Activated CD4-positive, alpha-beta memory T cell treated with anti-CD3 and anti-CD28 coated beads, Interleukin-2, amount 10 ng/mL, durations not matched to agents 7 days and 5 days (primary cell): ENCODE data around the gene PAK1. TPM values are rescaled to one million over a fixed set of nuclear protein-coding genes. Genes with fewer than 3 reads are reported as not detected.

Experiments used
- CTCF ChIA-PET: fragments of 350-600 bp; sonication (Branson Sonifier 250); formaldehyde crosslinking; loops from one replicate; lab custom pipeline; 2021; ENCODE audit warnings: antibody characterized with exemption, inconsistent platforms; lab: Charles Lee
- POLR2A ChIA-PET: fragments of 350-600 bp; sonication (Branson Sonifier 250); formaldehyde crosslinking; loops from one replicate; lab custom pipeline; 2021; ENCODE audit warnings: antibody characterized with exemption; lab: Charles Lee
- DNase-seq: peaks from one replicate; pipeline ENCODE4 v3.0.0-alpha.2; 2020
- H3K27ac Mint-ChIP-seq: one replicate; pipeline ENCODE4 v1.8.0; 2021; ENCODE audit warnings: mild to moderate bottlenecking, mixed read lengths
- H3K27me3 Mint-ChIP-seq: one replicate; pipeline ENCODE4 v1.8.0; 2021; ENCODE audit warnings: mixed read lengths
- H3K36me3 Mint-ChIP-seq: one replicate; pipeline ENCODE4 v1.8.0; 2021; ENCODE audit warnings: low read depth, mixed read lengths
- H3K4me1 Mint-ChIP-seq: one replicate; pipeline ENCODE4 v1.8.0; 2021; ENCODE audit warnings: mixed read lengths
- H3K4me3 Mint-ChIP-seq: one replicate; pipeline ENCODE4 v1.8.0; 2021; ENCODE audit warnings: mild to moderate bottlenecking, mixed read lengths
- H3K9me3 Mint-ChIP-seq: one replicate; pipeline ENCODE4 v1.8.0; 2021; ENCODE audit warnings: mixed read lengths
- total RNA-seq, 2 experiments: library from RNA; stranded (reverse); gene quantifications; one replicate each; pipeline ENCODE4 v1.2.3, GENCODE V29; 2021

The PAK1 gene
- total RNA-seq, 2 experiments from 2014 or later, result 47.1 to 48.2 TPM

DNA sequence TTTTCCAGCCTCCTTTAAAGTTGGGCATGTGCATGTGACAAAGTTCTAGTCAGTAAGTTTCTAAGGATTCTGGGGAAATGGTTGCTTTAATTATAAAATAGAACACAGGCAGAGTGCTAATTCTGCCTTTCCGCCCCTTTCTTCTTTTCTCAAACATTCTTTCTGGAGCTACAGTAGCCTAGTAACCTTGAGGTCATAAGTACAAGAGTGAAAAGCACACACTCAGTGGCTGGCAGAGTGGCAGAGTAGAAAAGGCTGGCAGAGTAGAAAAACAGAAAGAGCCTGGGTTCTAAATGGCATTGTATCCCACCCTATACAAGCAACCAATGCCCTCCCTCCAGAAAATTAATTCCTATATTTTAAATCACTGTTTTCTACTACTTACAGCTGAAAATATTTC, 51.2 kb downstream of the PAK1 start:
- no peaks in the 10 kb centered on the region for H3K36me3 Mint-ChIP-seq
- H3K4me1 Mint-ChIP-seq, result peaks cover 10% of the 10 kb centered on the region
- CTCF ChIA-PET, result no interaction called here
- H3K9me3 Mint-ChIP-seq, result no peaks in the 10 kb centered on the region
- no peak overlapping the region for H3K27ac Mint-ChIP-seq
- H3K27me3 Mint-ChIP-seq, result peaks cover 7% of the 10 kb centered on the region
- POLR2A ChIA-PET, result no interaction called here
- no peak for DNase-seq
- H3K4me3 Mint-ChIP-seq, result no peak overlapping the region

DNA sequence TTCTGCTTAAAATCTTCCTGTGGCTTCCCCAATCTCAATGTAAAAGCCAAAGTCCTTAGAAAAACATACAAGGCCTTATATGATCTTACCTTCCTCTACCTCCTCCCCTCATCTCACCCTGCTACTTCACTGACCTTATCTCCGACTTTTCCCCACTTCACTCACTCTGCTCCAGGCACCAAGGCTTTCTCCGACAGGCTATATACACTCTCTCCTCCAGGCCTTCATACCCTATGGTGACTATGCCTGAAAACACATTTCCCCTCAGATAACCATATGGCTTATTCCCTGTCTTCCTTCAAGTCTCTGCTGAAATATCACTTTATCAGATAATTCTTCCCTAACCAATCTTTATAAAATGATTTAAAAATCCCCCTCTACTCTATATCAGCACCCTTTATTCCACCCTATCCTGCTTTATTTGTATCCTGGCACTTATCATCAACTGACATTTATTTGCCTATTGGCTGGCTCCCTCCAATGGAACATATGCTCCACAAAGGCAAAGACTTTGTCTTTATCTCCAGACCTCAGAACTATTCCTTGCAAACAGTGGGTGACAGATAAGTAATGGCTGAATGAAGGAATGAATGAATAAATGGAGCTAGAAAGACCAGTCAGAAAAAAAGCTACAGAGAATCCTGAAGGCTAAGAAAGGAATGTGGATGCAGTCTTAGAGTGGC, 52.7 kb downstream of the PAK1 start:
- H3K27ac Mint-ChIP-seq, result no peak overlapping the region
- no peaks in the 10 kb centered on the region for H3K9me3 Mint-ChIP-seq
- DNase-seq, result no peak
- no peaks in the 10 kb centered on the region for H3K36me3 Mint-ChIP-seq
- POLR2A ChIA-PET, result interaction anchor here (0.6 kb wide), 1 partner anchor 13 kb away, joined by 3 read pairs; no protein-coding TSS in a partner anchor
- no peak overlapping the region for H3K4me3 Mint-ChIP-seq
- CTCF ChIA-PET, result interaction anchor here (0.7 kb wide), 1 partner anchor 51 kb away, joined by 4 read pairs; no protein-coding TSS in a partner anchor
- H3K27me3 Mint-ChIP-seq, result peaks cover 7% of the 10 kb centered on the region
- peaks cover 10% of the 10 kb centered on the region for H3K4me1 Mint-ChIP-seq

DNA sequence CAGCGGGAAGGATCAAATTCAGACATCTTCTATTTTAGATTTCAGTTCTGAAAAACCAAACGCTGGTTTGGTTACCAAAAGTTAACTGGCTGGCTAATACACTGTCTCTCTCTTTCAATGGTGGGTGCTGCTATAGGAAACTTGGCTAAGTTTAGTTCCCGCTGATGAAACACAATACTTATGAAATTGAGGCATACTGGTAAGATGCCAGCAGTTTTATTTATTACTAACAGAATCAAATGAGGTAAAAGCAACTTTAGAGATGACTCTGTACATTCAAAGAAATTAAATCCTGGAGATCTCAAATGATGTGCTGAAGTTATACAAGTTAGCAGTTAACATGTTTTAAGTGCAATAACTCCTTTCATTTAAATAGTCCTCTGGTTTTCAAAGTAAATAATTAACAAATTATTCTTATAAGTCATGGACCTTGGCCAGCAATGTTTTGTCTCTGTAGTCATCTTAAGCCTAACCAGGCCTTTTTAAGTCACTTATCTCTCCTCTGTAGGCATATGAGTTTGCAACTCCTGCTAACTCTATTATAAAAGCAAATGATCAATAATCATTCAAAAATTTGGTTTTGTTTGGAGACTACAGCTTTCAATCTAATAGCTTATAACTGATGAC, 54.8 kb downstream of the PAK1 start:
- Mint-ChIP-seq H3K4me1 (peaks cover 10% of the 10 kb centered on the region), H3K4me3 (no peak overlapping the region), H3K27ac (no peak overlapping the region), H3K36me3 (no peaks in the 10 kb centered on the region), H3K9me3 (no peaks in the 10 kb centered on the region), H3K27me3 (peaks cover 4% of the 10 kb centered on the region)
- no peak for DNase-seq
- POLR2A ChIA-PET, result no interaction called here
- CTCF ChIA-PET, result no interaction called here

DNA sequence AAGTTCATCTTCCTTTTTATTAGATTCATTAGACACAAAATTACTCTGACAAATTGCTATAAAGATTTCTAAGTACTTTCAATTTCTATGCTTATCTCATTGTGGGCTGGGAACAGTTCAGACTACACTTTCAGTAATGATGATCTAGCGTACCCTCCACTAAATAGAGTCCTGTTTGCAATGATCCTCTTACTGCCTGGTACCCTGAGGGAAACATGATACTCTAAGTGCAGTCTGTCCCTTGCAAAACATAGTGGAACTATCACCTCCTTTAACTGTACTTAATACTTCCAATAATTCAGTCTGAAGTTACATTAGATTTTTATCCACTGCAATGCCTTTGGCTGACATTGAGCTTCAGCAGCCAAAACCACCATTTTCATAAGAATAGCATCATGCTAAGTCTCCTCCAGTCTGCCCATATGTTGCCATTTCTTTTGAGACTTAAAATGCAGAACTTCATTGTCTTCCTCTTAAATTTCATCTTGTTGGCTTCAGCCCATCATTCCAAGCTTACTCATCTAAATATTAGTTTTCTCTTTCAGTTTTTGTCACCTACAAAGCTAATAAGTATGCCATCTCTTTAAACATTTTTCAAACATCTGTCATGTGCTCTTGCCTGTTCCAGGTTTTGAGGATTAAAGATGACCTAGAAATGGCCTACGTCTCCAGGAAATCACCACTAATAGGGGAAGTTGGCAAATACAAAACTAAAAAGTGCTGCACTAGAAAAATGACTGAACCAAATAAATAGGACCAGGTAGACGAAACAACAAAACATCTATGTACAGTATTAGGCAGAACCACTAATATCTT, 55.5 kb downstream of the PAK1 start:
- ChIA-PET POLR2A (no interaction called here), CTCF (no interaction called here)
- H3K4me3 Mint-ChIP-seq, result no peak overlapping the region
- no peak overlapping the region for H3K27ac Mint-ChIP-seq
- peaks cover 4% of the 10 kb centered on the region for H3K27me3 Mint-ChIP-seq
- no peaks in the 10 kb centered on the region for H3K36me3 Mint-ChIP-seq
- H3K9me3 Mint-ChIP-seq, result no peaks in the 10 kb centered on the region
- DNase-seq, result no peak
- H3K4me1 Mint-ChIP-seq, result peaks cover 10% of the 10 kb centered on the region

DNA sequence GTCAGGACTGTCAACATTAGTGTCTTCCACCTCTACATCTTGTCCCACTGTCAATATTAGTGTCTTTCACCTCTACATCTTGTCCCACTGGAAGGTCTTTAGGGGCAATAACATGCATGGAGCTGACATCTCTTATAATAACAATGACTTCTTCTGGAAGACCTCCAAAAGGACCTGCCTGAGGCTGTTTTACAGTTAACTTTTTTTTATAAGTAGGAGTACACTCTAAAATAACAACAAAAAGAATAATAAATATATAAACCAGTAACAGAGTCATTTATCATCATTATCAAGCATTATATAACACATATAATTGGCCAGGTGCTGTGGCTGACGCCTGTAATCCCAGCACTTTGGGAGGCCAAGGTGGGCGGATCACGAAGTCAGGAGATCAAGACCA, 57.5 kb downstream of the PAK1 start:
- ChIA-PET CTCF (no interaction called here), POLR2A (no interaction called here)
- H3K9me3 Mint-ChIP-seq, result no peaks in the 10 kb centered on the region
- peaks cover 4% of the 10 kb centered on the region for H3K27me3 Mint-ChIP-seq
- no peak for DNase-seq
- peaks cover 18% of the 10 kb centered on the region for H3K4me1 Mint-ChIP-seq
- H3K4me3 Mint-ChIP-seq, result no peak overlapping the region
- H3K36me3 Mint-ChIP-seq, result no peaks in the 10 kb centered on the region
- no peak overlapping the region for H3K27ac Mint-ChIP-seq

DNA sequence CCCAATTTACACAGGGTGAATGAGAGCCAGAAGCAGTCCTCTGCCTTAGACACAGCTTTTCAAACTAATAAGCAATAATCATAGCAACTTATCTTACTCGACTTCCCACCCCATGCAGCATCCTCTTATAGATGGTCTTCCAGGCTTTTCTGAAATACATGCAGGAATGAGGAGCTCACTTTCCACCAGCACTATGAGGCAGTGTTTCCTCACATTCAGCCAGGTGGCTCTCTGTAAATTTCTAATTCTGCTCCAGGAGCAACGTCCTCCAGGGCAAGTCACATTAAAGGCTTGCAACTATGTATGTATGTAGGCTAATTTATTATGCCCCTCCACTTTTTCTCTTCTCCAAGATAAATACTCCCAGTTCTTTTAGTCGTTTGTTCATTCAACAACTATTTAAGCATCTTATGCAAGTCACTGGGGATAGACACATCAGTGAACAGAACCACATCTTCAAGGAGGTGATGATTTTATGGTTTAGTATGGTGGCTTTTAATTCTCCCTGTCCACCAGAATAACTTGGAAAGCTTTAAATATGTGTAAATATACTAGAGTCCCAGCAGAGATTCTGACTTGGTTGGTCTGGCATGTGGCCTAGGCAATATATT, 59.9 kb downstream of the PAK1 start:
- H3K27me3 Mint-ChIP-seq, result no peaks in the 10 kb centered on the region
- H3K4me1 Mint-ChIP-seq, result peaks cover 36% of the 10 kb centered on the region
- no peak for DNase-seq
- no peak overlapping the region for H3K27ac Mint-ChIP-seq
- H3K9me3 Mint-ChIP-seq, result no peaks in the 10 kb centered on the region
- no peak overlapping the region for H3K4me3 Mint-ChIP-seq
- POLR2A ChIA-PET, result interaction anchor here (1.1 kb wide), 1 partner anchor 12 kb away, joined by 3 read pairs; no protein-coding TSS in a partner anchor
- peaks cover 9% of the 10 kb centered on the region for H3K36me3 Mint-ChIP-seq
- CTCF ChIA-PET, result no interaction called here

DNA sequence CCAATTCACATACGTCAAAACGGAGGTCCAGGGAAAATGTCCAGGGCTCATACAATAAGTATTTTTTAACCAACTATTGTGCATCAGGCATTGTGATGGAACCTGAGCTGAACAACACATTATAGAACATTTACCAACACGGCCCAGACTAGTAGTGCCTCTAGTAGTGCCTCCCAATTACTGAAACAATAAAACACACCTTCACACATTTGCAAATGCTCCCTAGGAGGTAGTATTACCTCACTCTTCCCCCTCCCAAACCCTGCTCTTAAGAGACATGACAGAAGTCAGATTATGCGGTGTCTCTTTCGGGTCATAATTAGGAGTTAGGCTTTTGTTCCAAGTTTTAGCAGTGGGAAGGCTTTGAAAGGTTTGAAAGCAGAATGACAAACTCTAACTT, 61.1 kb downstream of the PAK1 start:
- Mint-ChIP-seq H3K9me3 (no peaks in the 10 kb centered on the region), H3K4me3 (no peak overlapping the region), H3K27me3 (no peaks in the 10 kb centered on the region), H3K36me3 (peaks cover 18% of the 10 kb centered on the region), H3K4me1 (peaks cover 37% of the 10 kb centered on the region), H3K27ac (no peak overlapping the region)
- POLR2A ChIA-PET, result interaction anchor here (0.9 kb wide), 1 partner anchor 72 kb away, joined by 3 read pairs; no protein-coding TSS in a partner anchor
- CTCF ChIA-PET, result no interaction called here
- DNase-seq, result no peak

DNA sequence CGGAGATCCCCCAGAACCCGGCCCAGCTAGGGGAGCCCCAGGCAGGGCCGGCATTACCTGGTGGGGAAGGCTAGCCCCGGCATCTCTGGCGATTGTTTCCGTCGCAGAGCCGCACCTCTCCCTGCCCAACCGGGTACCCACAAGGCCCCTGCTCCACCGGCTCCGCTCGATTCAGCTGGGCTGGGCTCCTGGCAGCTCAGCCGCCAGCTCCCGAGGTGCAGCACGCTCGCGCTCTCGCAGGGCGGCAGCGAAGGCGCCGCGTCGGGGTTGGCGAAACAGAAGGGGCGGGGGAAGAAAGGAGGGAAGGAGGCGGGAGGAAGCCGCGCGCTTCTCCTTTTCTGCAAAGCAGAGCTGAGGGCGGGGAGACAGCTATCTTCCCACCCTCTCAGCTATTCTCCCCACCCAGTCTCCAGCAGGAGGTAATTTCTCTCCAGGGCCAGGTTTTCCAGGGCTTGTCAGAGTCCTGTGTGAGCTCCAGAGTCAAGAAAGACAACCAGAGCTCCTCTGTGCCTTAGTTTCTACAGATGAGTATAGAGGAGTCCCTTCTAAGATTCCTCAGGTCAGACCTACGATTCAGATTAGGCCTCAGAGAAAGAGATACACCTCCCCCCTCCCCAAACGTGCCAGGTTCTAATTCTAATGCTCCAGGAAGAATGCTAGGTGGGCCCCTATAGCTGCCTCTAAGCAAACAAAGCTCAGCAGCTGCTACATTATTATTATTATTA, 62.0 kb downstream of the PAK1 start:
- CTCF ChIA-PET, result interaction anchor here (0.8 to 1.7 kb wide), 11 partner anchors 11 to 583 kb away, joined by 3 to 6 read pairs (median 4); partner anchors contain the start of genes INTS4 and PAK1
- Mint-ChIP-seq H3K4me1 (peaks cover 43% of the 10 kb centered on the region), H3K27ac (peak overlapping the region; percentile 73), H3K9me3 (no peaks in the 10 kb centered on the region), H3K27me3 (no peaks in the 10 kb centered on the region), H3K4me3 (peak overlapping the region; percentile 97), H3K36me3 (peaks cover 22% of the 10 kb centered on the region)
- peak; percentile 86 for DNase-seq
- POLR2A ChIA-PET, result interaction anchor here (0.6 to 1.3 kb wide), 10 partner anchors 13 to 73 kb away, joined by 3 to 5 read pairs (median 4); no protein-coding TSS in a partner anchor

DNA sequence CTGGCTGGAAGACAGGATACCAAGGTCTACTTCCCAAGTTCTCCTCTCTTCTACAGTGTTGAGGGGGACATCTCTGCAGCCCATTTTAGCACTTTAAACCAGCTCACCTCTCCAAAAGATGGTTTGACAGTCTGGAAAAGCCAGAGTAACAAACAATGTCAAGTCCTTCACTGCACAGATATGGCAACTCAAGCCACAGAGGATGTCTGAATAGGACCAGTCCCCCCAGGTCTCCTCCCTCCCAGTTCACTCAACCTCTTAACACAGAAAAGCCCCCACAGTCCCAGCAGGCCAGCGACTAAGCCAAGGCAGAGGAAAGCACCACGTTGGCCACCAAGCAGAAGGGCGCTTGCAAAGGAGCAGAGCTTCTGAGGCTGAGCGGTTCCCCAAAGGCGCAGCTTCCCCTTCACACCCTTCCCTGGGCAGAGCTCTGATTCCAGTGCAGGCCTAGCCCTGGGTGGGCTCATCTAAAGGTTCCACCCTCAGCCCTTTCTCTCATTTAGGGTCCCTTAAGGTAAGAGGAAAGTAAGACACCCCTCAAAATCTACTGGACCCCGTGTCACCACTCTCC, 62.7 kb downstream of the PAK1 start:
- Mint-ChIP-seq H3K27me3 (no peaks in the 10 kb centered on the region), H3K4me3 (peak overlapping the region; percentile 97), H3K27ac (peak overlapping the region; percentile 81), H3K9me3 (no peaks in the 10 kb centered on the region), H3K36me3 (peaks cover 22% of the 10 kb centered on the region), H3K4me1 (peaks cover 43% of the 10 kb centered on the region)
- POLR2A ChIA-PET, result interaction anchor here (0.8 to 1.3 kb wide), 8 partner anchors 12 to 62 kb away, joined by 3 to 5 read pairs (median 4); no protein-coding TSS in a partner anchor
- DNase-seq, result peak; percentile 28
- CTCF ChIA-PET, result interaction anchor here (0.8 to 1.7 kb wide), 11 partner anchors 10 to 583 kb away, joined by 3 to 6 read pairs (median 4); partner anchors contain the start of genes INTS4 and PAK1

DNA sequence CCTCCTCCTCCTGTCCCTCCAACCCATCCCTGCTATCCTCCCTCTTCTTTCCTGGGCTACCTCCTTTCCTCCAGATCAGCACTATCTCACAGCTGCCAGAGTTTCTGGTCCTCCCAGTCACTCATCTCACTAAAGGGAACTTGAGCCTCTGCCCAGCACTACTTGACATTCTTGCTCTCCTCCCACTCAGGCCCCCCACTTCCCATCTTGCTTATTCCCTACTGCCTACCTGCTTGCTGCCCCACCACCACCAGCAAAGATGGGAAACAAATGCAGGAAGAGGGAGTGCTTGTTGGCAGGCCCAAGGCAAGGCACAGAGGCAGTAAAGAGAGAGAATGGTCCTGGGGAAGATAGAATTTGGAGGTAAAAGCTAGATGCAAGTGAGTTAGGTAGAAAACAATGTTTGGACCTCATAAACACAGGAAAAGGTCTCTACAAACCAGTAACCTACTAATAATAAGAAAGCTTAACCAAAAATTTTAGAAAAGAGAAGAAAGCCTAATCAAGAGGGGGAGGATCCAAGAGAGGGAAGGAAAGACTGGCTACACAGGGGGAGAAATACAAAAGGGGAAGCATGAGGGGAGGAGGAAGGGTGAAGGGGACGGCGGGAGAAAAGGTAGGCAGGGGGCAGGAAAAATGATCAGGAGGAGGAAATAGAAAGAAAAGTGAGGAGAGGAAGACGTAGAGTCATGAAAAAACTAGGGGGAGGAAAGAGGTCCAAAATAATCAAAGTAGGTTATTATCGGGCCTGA, 63.6 kb downstream of the PAK1 start:
- no peak for DNase-seq
- peaks cover 43% of the 10 kb centered on the region for H3K4me1 Mint-ChIP-seq
- H3K9me3 Mint-ChIP-seq, result no peaks in the 10 kb centered on the region
- H3K27me3 Mint-ChIP-seq, result no peaks in the 10 kb centered on the region
- POLR2A ChIA-PET, result no interaction called here
- CTCF ChIA-PET, result interaction anchor here (1.3 to 1.7 kb wide), 2 partner anchors 283 to 584 kb away, joined by 4 to 6 read pairs; partner anchors contain the start of gene INTS4
- H3K27ac Mint-ChIP-seq, result no peak overlapping the region
- H3K4me3 Mint-ChIP-seq, result peak overlapping the region; percentile 97
- peaks cover 22% of the 10 kb centered on the region for H3K36me3 Mint-ChIP-seq

DNA sequence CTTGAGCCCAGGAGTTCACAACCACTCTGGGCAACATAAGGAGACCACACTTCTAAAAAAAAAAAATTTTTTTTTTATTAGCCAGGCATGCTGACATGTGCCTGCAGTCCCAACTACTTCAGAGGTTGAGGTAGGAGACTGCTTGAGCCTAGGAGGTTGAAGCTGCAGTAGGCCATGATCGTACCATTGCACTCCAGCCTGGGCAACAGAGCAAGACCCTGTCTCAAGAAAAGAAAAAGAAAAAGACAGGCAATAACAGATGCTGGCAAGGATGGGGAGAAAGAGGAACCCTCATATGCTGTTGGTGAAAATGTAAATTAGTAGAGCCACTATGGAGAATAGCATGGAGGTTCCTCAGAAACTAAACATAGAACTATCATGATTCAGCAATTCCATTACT, 64.8 kb downstream of the PAK1 start:
- Mint-ChIP-seq H3K27me3 (no peaks in the 10 kb centered on the region), H3K27ac (no peak overlapping the region), H3K36me3 (peaks cover 22% of the 10 kb centered on the region), H3K4me3 (no peak overlapping the region), H3K4me1 (peaks cover 43% of the 10 kb centered on the region), H3K9me3 (no peaks in the 10 kb centered on the region)
- POLR2A ChIA-PET, result interaction anchor here (0.9 kb wide), 1 partner anchor 13 kb away, joined by 3 read pairs; no protein-coding TSS in a partner anchor
- CTCF ChIA-PET, result no interaction called here
- DNase-seq, result no peak
